ENCODE results near the gene ARFIP1.

Gene ARFIP1

DNA sequence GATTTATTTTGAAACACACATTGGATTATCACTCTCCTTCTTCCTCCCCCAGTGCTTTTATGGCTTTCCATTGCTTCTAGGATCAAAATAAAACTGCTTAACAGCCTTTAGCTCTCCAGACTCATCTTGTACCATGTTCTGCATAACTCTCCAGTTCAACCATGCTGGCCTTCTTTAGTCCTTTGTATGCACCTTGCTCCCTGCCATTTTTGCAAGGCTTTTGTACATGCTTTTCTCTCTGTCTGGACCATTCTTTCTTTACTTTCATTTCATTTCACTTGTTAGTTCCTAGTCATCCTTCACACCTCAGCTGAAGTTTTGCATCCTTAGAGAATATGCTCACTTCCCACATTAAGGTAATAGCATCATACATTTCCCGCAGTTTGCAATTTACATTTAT lies 6.9 kb downstream of the ARFIP1 start:
- TF ChIP-seq CEBPB (IDR thresholded peaks at IDR 0.05) (no peak), YY1 (IDR thresholded peaks at IDR 0.05; ENCODE audit: low read depth) (no peak), EP300 (IDR thresholded peaks at IDR 0.05; ENCODE audit: borderline replicate concordance) (no peak), CREB1 (IDR thresholded peaks at IDR 0.05; ENCODE audit: low read depth) (no peak), NFIC (IDR thresholded peaks at IDR 0.05) (no peak), TEAD4 (IDR thresholded peaks at IDR 0.05) (no peak), TCF12 (IDR thresholded peaks at IDR 0.05; ENCODE audit: low read depth) (no peak), TAF1 (IDR thresholded peaks at IDR 0.05; ENCODE audit: low read depth) (no peak)
- TF ChIP-seq, protein P1, sequence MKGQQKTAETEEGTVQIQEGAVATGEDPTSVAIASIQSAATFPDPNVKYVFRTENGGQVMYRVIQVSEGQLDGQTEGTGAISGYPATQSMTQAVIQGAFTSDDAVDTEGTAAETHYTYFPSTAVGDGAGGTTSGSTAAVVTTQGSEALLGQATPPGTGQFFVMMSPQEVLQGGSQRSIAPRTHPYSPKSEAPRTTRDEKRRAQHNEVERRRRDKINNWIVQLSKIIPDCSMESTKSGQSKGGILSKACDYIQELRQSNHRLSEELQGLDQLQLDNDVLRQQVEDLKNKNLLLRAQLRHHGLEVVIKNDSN (IDR thresholded peaks at IDR 0.05): no peak
- TF ChIP-seq, protein P2, sequence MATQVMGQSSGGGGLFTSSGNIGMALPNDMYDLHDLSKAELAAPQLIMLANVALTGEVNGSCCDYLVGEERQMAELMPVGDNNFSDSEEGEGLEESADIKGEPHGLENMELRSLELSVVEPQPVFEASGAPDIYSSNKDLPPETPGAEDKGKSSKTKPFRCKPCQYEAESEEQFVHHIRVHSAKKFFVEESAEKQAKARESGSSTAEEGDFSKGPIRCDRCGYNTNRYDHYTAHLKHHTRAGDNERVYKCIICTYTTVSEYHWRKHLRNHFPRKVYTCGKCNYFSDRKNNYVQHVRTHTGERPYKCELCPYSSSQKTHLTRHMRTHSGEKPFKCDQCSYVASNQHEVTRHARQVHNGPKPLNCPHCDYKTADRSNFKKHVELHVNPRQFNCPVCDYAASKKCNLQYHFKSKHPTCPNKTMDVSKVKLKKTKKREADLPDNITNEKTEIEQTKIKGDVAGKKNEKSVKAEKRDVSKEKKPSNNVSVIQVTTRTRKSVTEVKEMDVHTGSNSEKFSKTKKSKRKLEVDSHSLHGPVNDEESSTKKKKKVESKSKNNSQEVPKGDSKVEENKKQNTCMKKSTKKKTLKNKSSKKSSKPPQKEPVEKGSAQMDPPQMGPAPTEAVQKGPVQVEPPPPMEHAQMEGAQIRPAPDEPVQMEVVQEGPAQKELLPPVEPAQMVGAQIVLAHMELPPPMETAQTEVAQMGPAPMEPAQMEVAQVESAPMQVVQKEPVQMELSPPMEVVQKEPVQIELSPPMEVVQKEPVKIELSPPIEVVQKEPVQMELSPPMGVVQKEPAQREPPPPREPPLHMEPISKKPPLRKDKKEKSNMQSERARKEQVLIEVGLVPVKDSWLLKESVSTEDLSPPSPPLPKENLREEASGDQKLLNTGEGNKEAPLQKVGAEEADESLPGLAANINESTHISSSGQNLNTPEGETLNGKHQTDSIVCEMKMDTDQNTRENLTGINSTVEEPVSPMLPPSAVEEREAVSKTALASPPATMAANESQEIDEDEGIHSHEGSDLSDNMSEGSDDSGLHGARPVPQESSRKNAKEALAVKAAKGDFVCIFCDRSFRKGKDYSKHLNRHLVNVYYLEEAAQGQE (IDR thresholded peaks at IDR 0.05; ENCODE audit: low read depth): no peak

DNA sequence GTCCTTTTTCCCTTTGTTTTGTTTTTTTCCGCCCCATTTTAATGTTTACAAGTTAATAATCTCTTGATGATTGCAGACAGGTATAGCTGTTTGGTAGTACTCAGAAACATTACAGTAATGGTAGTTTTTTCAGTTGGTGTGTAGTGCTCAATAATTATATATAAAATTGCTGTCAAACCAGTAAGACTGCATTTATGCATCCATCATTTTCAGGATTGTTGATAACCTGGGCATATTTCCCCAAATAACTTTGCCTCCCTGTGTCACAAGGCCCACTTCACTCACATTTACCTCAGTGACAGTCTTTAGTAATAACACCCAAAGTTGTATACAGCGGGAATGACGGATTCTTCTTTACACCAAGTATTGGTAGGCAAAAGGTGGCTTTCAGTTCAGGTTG lies 16.1 kb downstream of the ARFIP1 start:
- TF ChIP-seq, protein P1 (IDR thresholded peaks at IDR 0.05): no peak
- TF ChIP-seq EGR1 (IDR thresholded peaks at IDR 0.05) (no peak), NFIC (IDR thresholded peaks at IDR 0.05) (no peak), EP300 (IDR thresholded peaks at IDR 0.05; ENCODE audit: borderline replicate concordance) (no peak), TEAD4 (IDR thresholded peaks at IDR 0.05) (no peak), YY1 (IDR thresholded peaks at IDR 0.05; ENCODE audit: low read depth) (no peak), TAF1 (IDR thresholded peaks at IDR 0.05; ENCODE audit: low read depth) (no peak), CREB1 (IDR thresholded peaks at IDR 0.05; ENCODE audit: low read depth) (no peak), TCF12 (IDR thresholded peaks at IDR 0.05; ENCODE audit: low read depth) (no peak), ZBTB7A (IDR thresholded peaks at IDR 0.05; ENCODE audit: low read depth) (no peak)

DNA sequence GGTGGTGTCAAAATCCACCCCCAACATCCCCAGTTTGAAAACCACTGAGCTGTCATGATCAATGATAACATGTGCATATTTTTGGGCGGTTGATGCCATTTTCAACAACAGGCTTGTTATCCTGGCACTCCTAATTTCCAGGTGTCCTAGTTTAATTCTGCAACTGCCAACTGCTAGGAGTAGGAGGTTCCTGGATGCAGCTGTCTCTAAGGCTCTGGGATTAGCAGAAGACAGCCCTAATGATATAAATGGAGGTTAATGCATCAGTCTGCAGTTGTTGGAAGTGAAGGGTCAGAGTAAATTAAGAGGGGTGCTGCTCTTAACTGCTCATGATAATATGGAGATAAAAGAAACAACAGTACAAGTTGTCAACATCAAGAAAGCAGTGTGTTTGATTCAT lies 23.8 kb downstream of the ARFIP1 start:
- TF ChIP-seq CREB1 (IDR thresholded peaks at IDR 0.05; ENCODE audit: low read depth) (no peak), ZBTB7A (IDR thresholded peaks at IDR 0.05; ENCODE audit: low read depth) (no peak), TCF12 (IDR thresholded peaks at IDR 0.05; ENCODE audit: low read depth) (no peak), YY1 (IDR thresholded peaks at IDR 0.05; ENCODE audit: low read depth) (no peak), NFIC (IDR thresholded peaks at IDR 0.05) (no peak), EP300 (IDR thresholded peaks at IDR 0.05; ENCODE audit: borderline replicate concordance) (no peak), FOXM1 (IDR thresholded peaks at IDR 0.05; ENCODE audit: borderline replicate concordance, low read depth) (no peak), CEBPB (IDR thresholded peaks at IDR 0.05) (no peak), RAD21 (IDR thresholded peaks at IDR 0.05; ENCODE audit: low read depth) (no peak), EGR1 (IDR thresholded peaks at IDR 0.05) (no peak), TAF1 (IDR thresholded peaks at IDR 0.05; ENCODE audit: low read depth) (no peak), TEAD4 (IDR thresholded peaks at IDR 0.05) (no peak)
- TF ChIP-seq, protein P3, sequence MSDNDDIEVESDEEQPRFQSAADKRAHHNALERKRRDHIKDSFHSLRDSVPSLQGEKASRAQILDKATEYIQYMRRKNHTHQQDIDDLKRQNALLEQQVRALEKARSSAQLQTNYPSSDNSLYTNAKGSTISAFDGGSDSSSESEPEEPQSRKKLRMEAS (IDR thresholded peaks at IDR 0.05): no peak
- TF ChIP-seq, protein P1 (IDR thresholded peaks at IDR 0.05): no peak
- TF ChIP-seq, protein P2 (IDR thresholded peaks at IDR 0.05; ENCODE audit: low read depth): no peak

DNA sequence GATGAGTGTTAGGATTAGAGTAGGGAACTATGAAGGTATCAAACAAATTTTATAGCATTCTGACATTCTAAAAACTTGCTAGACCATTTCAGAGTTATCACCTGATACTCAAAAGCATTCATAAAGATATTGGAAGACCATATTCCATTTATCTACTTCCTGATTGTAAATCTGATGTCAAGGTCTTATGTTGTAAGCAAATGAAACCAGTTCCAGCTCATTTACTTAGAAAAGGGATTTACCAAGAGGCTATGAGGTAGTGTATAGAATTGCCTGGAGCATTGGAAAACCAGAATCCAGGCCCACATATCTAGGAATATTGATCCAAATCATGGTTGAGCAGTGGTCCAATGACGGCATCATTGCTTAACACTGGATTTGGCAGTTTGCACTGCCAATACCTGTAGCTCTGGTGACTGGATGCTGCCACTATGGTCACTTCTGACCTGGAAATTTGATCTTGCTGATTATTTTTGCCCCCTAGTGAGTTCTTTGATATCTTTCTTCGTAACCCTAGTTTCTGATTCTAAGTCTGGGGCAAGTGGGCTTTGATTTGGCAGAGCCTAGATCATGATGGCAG lies 25.4 kb downstream of the ARFIP1 start:
- no peak for TF ChIP-seq CEBPB (IDR thresholded peaks at IDR 0.05)
- TF ChIP-seq TCF12 (IDR thresholded peaks at IDR 0.05; ENCODE audit: low read depth): no peak
- no peak for TF ChIP-seq CREB1 (IDR thresholded peaks at IDR 0.05; ENCODE audit: low read depth)
- no peak for TF ChIP-seq TEAD4 (IDR thresholded peaks at IDR 0.05)
- no peak for TF ChIP-seq EP300 (IDR thresholded peaks at IDR 0.05; ENCODE audit: borderline replicate concordance)
- TF ChIP-seq TAF1 (IDR thresholded peaks at IDR 0.05; ENCODE audit: low read depth): no peak
- TF ChIP-seq, protein P2 (IDR thresholded peaks at IDR 0.05; ENCODE audit: low read depth): no peak
- TF ChIP-seq, protein P1 (IDR thresholded peaks at IDR 0.05): no peak
- no peak for TF ChIP-seq NFIC (IDR thresholded peaks at IDR 0.05)
- TF ChIP-seq FOXM1 (IDR thresholded peaks at IDR 0.05; ENCODE audit: borderline replicate concordance, low read depth): no peak
- TF ChIP-seq EGR1 (IDR thresholded peaks at IDR 0.05): no peak
- TF ChIP-seq RAD21 (IDR thresholded peaks at IDR 0.05; ENCODE audit: low read depth): no peak

Measured in Ishikawa (cell line).